HepG2 (cell line): ENCODE results near the gene C1QTNF6. TPM values are rescaled to one million over a fixed set of nuclear protein-coding genes. Genes with fewer than 3 reads are reported as not detected.

ENCODE experiments used
- CREB1 ChIP-seq, 2 experiments: fragments of 450-650 bp in 1 of 2; IDR thresholded peaks; 2 replicates each; pipeline ENCODE4 v1.6.1; 2016 to 2017; ENCODE audit warnings: control low read depth in 1 of 2, mild to moderate bottlenecking in 1 of 2, missing compliant biosample characterization in 1 of 2, missing genetic modification characterization in 1 of 2
- ETS1 ChIP-seq: sonication (generic); formaldehyde crosslinking; IDR thresholded peaks from 2 replicates; pipeline ENCODE4 v1.4.0; 2020; ENCODE audit warnings: missing genetic modification reagents
- GATAD2A ChIP-seq: IDR thresholded peaks from 2 replicates; pipeline ENCODE4 v1.6.1; 2016
- KLF9 ChIP-seq: IDR thresholded peaks from 2 replicates; pipeline ENCODE4 v1.6.1; 2016; ENCODE audit warnings: low read depth
- MED13 ChIP-seq: sonication (generic); formaldehyde crosslinking; IDR thresholded peaks from 2 replicates; pipeline ENCODE4 v1.5.0; 2020; ENCODE audit warnings: missing genetic modification reagents
- PBX2 ChIP-seq: IDR thresholded peaks from 2 replicates; pipeline ENCODE4 v1.6.1; 2016; ENCODE audit warnings: control low read depth
- PCBP2 ChIP-seq: fragments of 200-400 bp; formaldehyde crosslinking; optimal IDR thresholded peaks from 2 replicates; pipeline ENCODE3; 2018; ENCODE audit warnings: low read length, low read depth; ENCODE audit not compliant: poor library complexity, severe bottlenecking
- PHF8 ChIP-seq: sonication (generic); formaldehyde crosslinking; IDR thresholded peaks from 2 replicates; pipeline ENCODE4 v1.5.0; 2020; ENCODE audit warnings: missing genetic modification reagents
- RNF2 ChIP-seq: fragments of 450-650 bp; conservative IDR thresholded peaks from 2 replicates; pipeline ENCODE4 v1.6.1; 2016; ENCODE audit warnings: low read depth
- SMARCC2 ChIP-seq: fragments of 450-650 bp; IDR thresholded peaks from 2 replicates; pipeline ENCODE4 v1.6.1; 2017; ENCODE audit warnings: antibody characterized with exemption, mild to moderate bottlenecking
- SSRP1 ChIP-seq: IDR thresholded peaks from 2 replicates; pipeline ENCODE4 v1.6.1; 2016; ENCODE audit warnings: control low read depth
- ZBTB1 ChIP-seq: sonication (generic); formaldehyde crosslinking; IDR thresholded peaks from 2 replicates; pipeline ENCODE4 v1.4.0; 2020; ENCODE audit warnings: missing genetic modification reagents, borderline replicate concordance
- ZBTB14 ChIP-seq: sonication (generic); formaldehyde crosslinking; IDR thresholded peaks from 2 replicates; pipeline ENCODE4 v1.4.0; 2020; ENCODE audit warnings: missing genetic modification reagents
- ZBTB43 ChIP-seq: sonication (generic); formaldehyde crosslinking; conservative IDR thresholded peaks from 2 replicates; pipeline ENCODE4 v1.4.0; 2020; ENCODE audit warnings: missing genetic modification reagents
- ZNF260 ChIP-seq: sonication (generic); formaldehyde crosslinking; IDR thresholded peaks from 2 replicates; pipeline ENCODE4 v1.4.0; 2020; ENCODE audit warnings: missing genetic modification reagents, low read depth, mild to moderate bottlenecking, borderline replicate concordance
- ZNF501 ChIP-seq: sonication (generic); formaldehyde crosslinking; IDR thresholded peaks from 2 replicates; pipeline ENCODE4 v1.5.1; 2020; ENCODE audit warnings: mild to moderate bottlenecking, moderate library complexity, missing genetic modification reagents
- polyA plus RNA-seq, 8 experiments: library from polyadenylated mRNA; depleted of rRNA in 3 of 8; stranded (reverse) in 7 of 8; unstranded in 1 of 8; fragments of >200 nt; fragmentation: Illumina TruSeq in 4 of 8; extraction: Trizol in 4 of 8; gene quantifications; 2 replicates each; pipeline versions ENCODE4 v1.2.1 to v1.2.3, GENCODE V29; 2011 to 2016; ENCODE audit warnings: low read depth in 4 of 8, missing spikeins in 1 of 8, mixed read lengths in 1 of 8; ENCODE audit not compliant: insufficient read depth in 1 of 8
- total RNA-seq, 5 experiments: library from RNA; depleted of rRNA; stranded (reverse); fragments of >200 nt; fragmentation: Illumina TruSeq; extraction: Trizol; gene quantifications; 2 replicates each; pipeline ENCODE4 v1.2.3, GENCODE V29; 2016; ENCODE audit warnings: low read depth in 1 of 5
- TF ChIP-seq, protein P1 (sequence below): sonication (generic); formaldehyde crosslinking; conservative IDR thresholded peaks from 2 replicates; pipeline ENCODE4 v1.8.0; 2022; ENCODE audit warnings: mild to moderate bottlenecking, moderate library complexity, missing genetic modification reagents
- TF ChIP-seq, protein P2 (sequence below): sonication (generic); formaldehyde crosslinking; conservative IDR thresholded peaks from 2 replicates; pipeline ENCODE4 v1.4.0; 2020; ENCODE audit warnings: missing genetic modification reagents
- TF ChIP-seq, protein P3 (sequence below): sonication (generic); formaldehyde crosslinking; IDR thresholded peaks from 2 replicates; pipeline ENCODE4 v1.4.0; 2020; ENCODE audit warnings: missing genetic modification reagents

Gene C1QTNF6
- total and polyA plus RNA-seq, 2 of the 13 experiments (the other 11 are each of a cell fraction or from before 2014, with no cell fraction given), result 2.7 to 6.9 TPM

DNA sequence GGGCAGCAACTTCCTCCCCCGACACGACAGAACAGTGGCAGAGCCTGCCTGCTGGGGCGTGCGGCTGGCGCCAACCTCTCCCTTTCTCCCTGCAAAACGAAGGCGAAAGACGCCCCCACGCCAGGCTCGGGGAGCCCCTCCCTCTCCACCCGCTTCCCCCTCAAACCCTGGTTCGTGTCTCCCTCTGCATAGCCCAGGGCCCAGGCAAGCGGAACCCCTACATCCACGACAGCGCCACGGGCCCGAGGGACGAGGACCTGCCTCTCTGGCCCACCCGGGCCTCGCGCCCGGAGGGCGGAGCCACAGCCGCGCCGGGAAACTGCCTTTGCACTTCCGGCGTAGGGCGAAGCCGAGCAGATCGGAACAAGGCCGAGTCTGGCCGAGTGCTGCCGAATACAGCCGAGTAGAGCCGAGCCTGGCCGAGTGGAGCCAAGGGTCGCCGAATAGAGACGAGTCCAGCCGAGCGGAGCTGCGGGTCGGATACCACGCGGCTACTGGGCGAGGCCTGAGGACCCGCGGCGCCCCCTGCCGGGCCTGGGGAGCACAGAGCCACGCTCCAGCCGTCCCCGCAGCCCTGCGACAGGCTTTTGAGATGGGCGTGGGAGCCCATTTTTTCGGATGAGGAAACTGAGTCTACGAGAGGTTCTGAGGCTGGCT, 11.2 kb upstream of the C1QTNF6 start (continued):
- TF ChIP-seq ZBTB14 (CRISPR knock-in tag) (no peak), SMARCC2 (no peak), ETS1 (CRISPR knock-in tag) (peak; percentile 64; the same call in 1 of the 2 replicates), SSRP1 (CRISPR knock-in tag) (no peak), RNF2 (peak; percentile 72; the same call in 1 of the 2 replicates), ZNF501 (peak; percentile 85), PCBP2 (no peak), PBX2 (CRISPR knock-in tag) (no peak), ZBTB43 (0 out of 2 replicates have a peak, but pooled peaks have one; percentile 55), KLF9 (CRISPR knock-in tag) (no peak), PHF8 (CRISPR knock-in tag) (peak; percentile 88), GATAD2A (CRISPR knock-in tag) (no peak; the same call in none of the 2 replicates), ZBTB1 (CRISPR knock-in tag) (no peak), CREB1 (IDR thresholded peaks at IDR 0.05) (0 out of 2 replicates have a peak, but pooled peaks have one; percentile 23), CREB1 (CRISPR knock-in tag; IDR thresholded peaks at IDR 0.05) (no peak), MED13 (0 out of 2 replicates have a peak, but pooled peaks have one; percentile 65), ZNF260 (CRISPR knock-in tag) (no peak)
- TF ChIP-seq, protein P1, sequence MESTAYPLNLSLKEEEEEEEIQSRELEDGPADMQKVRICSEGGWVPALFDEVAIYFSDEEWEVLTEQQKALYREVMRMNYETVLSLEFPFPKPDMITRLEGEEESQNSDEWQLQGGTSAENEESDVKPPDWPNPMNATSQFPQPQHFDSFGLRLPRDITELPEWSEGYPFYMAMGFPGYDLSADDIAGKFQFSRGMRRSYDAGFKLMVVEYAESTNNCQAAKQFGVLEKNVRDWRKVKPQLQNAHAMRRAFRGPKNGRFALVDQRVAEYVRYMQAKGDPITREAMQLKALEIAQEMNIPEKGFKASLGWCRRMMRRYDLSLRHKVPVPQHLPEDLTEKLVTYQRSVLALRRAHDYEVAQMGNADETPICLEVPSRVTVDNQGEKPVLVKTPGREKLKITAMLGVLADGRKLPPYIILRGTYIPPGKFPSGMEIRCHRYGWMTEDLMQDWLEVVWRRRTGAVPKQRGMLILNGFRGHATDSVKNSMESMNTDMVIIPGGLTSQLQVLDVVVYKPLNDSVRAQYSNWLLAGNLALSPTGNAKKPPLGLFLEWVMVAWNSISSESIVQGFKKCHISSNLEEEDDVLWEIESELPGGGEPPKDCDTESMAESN (CRISPR knock-in tag), result peak; percentile 78; the same call in 1 of the 2 replicates
- TF ChIP-seq, protein P2, sequence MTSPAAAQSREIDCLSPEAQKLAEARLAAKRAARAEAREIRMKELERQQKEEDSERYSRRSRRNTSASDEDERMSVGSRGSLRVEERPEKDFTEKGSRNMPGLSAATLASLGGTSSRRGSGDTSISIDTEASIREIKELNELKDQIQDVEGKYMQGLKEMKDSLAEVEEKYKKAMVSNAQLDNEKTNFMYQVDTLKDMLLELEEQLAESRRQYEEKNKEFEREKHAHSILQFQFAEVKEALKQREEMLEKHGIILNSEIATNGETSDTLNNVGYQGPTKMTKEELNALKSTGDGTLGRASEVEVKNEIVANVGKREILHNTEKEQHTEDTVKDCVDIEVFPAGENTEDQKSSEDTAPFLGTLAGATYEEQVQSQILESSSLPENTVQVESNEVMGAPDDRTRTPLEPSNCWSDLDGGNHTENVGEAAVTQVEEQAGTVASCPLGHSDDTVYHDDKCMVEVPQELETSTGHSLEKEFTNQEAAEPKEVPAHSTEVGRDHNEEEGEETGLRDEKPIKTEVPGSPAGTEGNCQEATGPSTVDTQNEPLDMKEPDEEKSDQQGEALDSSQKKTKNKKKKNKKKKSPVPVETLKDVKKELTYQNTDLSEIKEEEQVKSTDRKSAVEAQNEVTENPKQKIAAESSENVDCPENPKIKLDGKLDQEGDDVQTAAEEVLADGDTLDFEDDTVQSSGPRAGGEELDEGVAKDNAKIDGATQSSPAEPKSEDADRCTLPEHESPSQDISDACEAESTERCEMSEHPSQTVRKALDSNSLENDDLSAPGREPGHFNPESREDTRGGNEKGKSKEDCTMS, result no peak
- TF ChIP-seq, protein P3, sequence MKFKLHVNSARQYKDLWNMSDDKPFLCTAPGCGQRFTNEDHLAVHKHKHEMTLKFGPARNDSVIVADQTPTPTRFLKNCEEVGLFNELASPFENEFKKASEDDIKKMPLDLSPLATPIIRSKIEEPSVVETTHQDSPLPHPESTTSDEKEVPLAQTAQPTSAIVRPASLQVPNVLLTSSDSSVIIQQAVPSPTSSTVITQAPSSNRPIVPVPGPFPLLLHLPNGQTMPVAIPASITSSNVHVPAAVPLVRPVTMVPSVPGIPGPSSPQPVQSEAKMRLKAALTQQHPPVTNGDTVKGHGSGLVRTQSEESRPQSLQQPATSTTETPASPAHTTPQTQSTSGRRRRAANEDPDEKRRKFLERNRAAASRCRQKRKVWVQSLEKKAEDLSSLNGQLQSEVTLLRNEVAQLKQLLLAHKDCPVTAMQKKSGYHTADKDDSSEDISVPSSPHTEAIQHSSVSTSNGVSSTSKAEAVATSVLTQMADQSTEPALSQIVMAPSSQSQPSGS (CRISPR knock-in tag), result no peak
